Dendritic cell treated with granulocyte-macrophage colony-stimulating factor and Interleukin-4, amounts not matched to agents 40 ng/mL and 50 ng/mL, for 4 days (primary cell): Measurements from ENCODE around the gene CARD19.

Experiments
- H3K27ac Mint-ChIP-seq: one replicate; pipeline ENCODE4 v1.8.0; 2022; ENCODE audit warnings: mild to moderate bottlenecking, mixed read lengths
- H3K27me3 Mint-ChIP-seq: one replicate; pipeline ENCODE4 v1.8.0; 2022; ENCODE audit warnings: mild to moderate bottlenecking, mixed read lengths
- H3K36me3 Mint-ChIP-seq: one replicate; pipeline ENCODE4 v1.8.0; 2022; ENCODE audit warnings: low read depth, mixed read lengths
- H3K4me1 Mint-ChIP-seq: one replicate; pipeline ENCODE4 v1.8.0; 2022; ENCODE audit warnings: low read depth, mixed read lengths
- H3K4me3 Mint-ChIP-seq: one replicate; pipeline ENCODE4 v1.8.0; 2022; ENCODE audit warnings: mild to moderate bottlenecking, moderate library complexity, mixed read lengths
- H3K9me3 Mint-ChIP-seq: one replicate; pipeline ENCODE4 v1.8.0; 2022; ENCODE audit warnings: mixed read lengths
- intact Hi-C: fragments of 100-400 bp; cut with micrococcal nuclease; formaldehyde crosslinking; loops from one replicate; pipeline ENCODE4 v1.15.0; 2022

CARD19 gene

DNA sequence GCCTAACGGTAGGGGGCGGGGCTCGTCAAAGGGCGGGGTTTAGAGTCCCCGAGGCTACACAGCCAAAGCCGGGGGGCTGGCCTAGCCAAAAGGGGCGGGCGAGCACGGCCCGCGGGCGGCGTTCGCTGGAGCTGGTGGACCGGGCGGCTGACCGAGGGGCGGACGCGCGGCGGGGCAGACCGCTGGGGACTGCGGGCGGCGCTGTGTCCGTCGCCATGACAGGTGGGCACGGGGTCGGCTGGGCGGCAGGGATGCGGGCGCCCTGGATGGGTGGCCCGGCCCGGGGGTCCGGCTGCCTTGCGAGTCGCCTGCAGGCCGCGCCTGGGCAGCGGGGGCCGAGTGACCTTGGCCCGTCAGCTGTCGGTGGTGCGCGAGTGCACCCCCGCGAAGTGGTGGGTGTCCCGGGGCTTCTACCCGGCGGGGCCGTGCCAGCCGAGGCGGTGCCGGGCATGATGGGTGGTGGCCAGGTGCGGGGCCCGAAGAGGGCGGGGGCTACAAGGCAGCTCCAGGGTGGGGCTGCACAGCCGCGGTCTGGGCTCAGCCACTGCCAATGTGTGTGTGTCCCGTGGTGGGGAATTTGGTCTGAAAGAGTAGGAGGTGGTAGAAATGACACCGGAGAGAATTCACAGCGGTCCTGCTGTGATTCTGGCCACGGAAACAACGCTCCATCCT is at the start of gene CARD19:
Gene CARD19 (plus strand): TSS at position 87 of the 672 bp plus-strand sequence. CDS start 129 bp downstream, at position 216.
- H3K9me3 Mint-ChIP-seq, result peaks cover 8% of the 10 kb centered on the region
- intact Hi-C loops, result loop anchor here (5.0 to 10.0 kb wide), 5 partner anchors 36 to 356 kb away; partner anchors contain the start of genes FAM120A, FAM120AOS, NINJ1 and SUSD3
- H3K4me1 Mint-ChIP-seq, result peaks cover 74% of the 10 kb centered on the region
- peaks cover 2% of the 10 kb centered on the region for H3K36me3 Mint-ChIP-seq
- H3K27me3 Mint-ChIP-seq, result no peaks in the 10 kb centered on the region
- peak within 1 kb of the TSS; percentile 85 for H3K4me3 Mint-ChIP-seq
- peak within 1 kb of the TSS; percentile 91 for H3K27ac Mint-ChIP-seq

- no peak overlapping the region for H3K27ac Mint-ChIP-seq
- H3K36me3 Mint-ChIP-seq, result no peaks in the 10 kb centered on the region
- H3K4me3 Mint-ChIP-seq, result no peak overlapping the region
- H3K27me3 Mint-ChIP-seq, result peaks cover 11% of the 10 kb centered on the region
- peaks cover 35% of the 10 kb centered on the region for H3K4me1 Mint-ChIP-seq
- no peaks in the 10 kb centered on the region for H3K9me3 Mint-ChIP-seq
- intact Hi-C loops, result no loop called here
These were observed 47.2 kb upstream of the CARD19 start for GRCh38 chr9:93048566-93049448.

DNA sequence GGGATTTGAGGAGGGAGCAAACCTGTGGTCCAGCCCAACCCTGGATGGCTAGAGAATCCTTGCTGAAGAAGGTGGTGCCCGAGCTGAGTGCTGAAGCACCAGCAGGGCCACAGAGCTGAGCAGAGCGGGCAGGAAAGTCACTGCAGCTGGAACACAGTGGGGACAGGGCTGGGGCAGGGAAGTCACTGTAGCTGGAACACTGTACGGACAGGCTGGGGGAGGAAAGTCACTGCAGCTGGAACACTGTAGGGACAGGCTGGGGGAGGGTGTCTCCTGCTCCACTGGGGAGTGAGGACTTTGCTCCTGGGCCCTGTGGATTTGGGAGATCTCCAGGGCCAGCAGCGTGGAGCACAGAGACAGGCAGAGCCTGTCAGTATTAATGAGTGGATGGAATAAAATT is 46.5 kb upstream of the CARD19 start:
- H3K27ac Mint-ChIP-seq, result no peak overlapping the region
- H3K27me3 Mint-ChIP-seq, result peaks cover 11% of the 10 kb centered on the region
- no peaks in the 10 kb centered on the region for H3K36me3 Mint-ChIP-seq
- no peaks in the 10 kb centered on the region for H3K9me3 Mint-ChIP-seq
- intact Hi-C loops, result no loop called here
- no peak overlapping the region for H3K4me3 Mint-ChIP-seq
- peaks cover 36% of the 10 kb centered on the region for H3K4me1 Mint-ChIP-seq

- Mint-ChIP-seq H3K4me3 (no peak overlapping the region), H3K27me3 (peaks cover 11% of the 10 kb centered on the region), H3K27ac (no peak overlapping the region), H3K9me3 (no peaks in the 10 kb centered on the region), H3K36me3 (no peaks in the 10 kb centered on the region), H3K4me1 (peaks cover 37% of the 10 kb centered on the region)
- intact Hi-C loops, result no loop called here
These were observed 45.8 kb upstream of the CARD19 start for GRCh38 chr9:93050231-93050630.

GRCh38 chr9:93051680-93052089 is 44.3 kb upstream of the CARD19 start:
- H3K9me3 Mint-ChIP-seq, result no peaks in the 10 kb centered on the region
- no peak overlapping the region for H3K4me3 Mint-ChIP-seq
- peaks cover 11% of the 10 kb centered on the region for H3K27me3 Mint-ChIP-seq
- H3K27ac Mint-ChIP-seq, result no peak overlapping the region
- H3K4me1 Mint-ChIP-seq, result peaks cover 36% of the 10 kb centered on the region
- intact Hi-C loops, result no loop called here
- no peaks in the 10 kb centered on the region for H3K36me3 Mint-ChIP-seq

DNA sequence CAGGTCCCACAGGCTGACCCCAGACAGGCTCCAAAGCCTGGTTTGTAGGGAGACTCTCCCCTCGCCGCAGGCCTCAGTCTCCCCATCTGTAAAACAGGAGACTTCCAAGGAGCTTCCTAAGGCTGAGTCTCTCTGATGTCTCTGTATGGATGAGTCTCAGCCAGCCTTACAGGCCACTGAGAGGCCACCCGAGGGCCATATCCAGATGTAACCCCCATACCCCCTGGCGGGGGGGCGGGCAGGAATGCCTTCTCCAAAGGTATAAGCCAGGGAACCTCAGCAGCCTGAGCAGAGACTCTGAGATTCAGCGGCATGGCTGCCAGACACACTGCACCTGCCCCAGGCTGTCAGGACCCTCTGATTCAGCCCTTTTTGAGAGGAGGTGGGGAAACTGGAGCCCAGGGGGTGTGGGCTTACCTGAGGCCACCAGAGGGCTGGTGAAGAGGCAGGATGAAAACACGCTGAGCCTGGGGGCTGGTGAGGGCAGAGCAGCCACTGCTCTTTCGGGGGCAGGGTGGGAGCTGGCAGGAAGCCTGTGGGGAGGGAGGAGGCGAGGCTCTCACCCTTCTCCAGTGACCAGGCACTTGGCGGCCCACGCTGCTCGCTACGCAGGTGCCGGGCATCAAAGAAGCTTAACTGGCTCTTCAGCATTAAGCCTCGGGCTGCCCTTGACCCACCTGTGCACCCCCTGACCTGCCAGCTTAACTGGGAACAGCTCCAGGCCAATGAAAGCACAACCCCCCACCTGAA is 43.1 kb upstream of the CARD19 start:
- Mint-ChIP-seq H3K27me3 (peaks cover 12% of the 10 kb centered on the region), H3K9me3 (no peaks in the 10 kb centered on the region), H3K4me3 (no peak overlapping the region), H3K4me1 (peaks cover 32% of the 10 kb centered on the region), H3K36me3 (no peaks in the 10 kb centered on the region), H3K27ac (no peak overlapping the region)
- intact Hi-C loops, result no loop called here

GRCh38 chr9:93053781-93054331 is 42.2 kb upstream of the CARD19 start:
- H3K4me1 Mint-ChIP-seq, result peaks cover 30% of the 10 kb centered on the region
- no peaks in the 10 kb centered on the region for H3K9me3 Mint-ChIP-seq
- no peak overlapping the region for H3K4me3 Mint-ChIP-seq
- intact Hi-C loops, result no loop called here
- no peaks in the 10 kb centered on the region for H3K36me3 Mint-ChIP-seq
- H3K27me3 Mint-ChIP-seq, result peaks cover 13% of the 10 kb centered on the region
- H3K27ac Mint-ChIP-seq, result no peak overlapping the region

- Mint-ChIP-seq H3K36me3 (no peaks in the 10 kb centered on the region), H3K27ac (peak overlapping the region; percentile 70), H3K9me3 (no peaks in the 10 kb centered on the region), H3K4me3 (no peak overlapping the region), H3K4me1 (peaks cover 39% of the 10 kb centered on the region), H3K27me3 (peaks cover 14% of the 10 kb centered on the region)
- intact Hi-C loops, result loop anchor here (5.0 kb wide), 1 partner anchor 42 kb away; the partner anchor contains the start of gene CARD19
These were observed 41.0 kb upstream of the CARD19 start for GRCh38 chr9:93054758-93055704.

DNA sequence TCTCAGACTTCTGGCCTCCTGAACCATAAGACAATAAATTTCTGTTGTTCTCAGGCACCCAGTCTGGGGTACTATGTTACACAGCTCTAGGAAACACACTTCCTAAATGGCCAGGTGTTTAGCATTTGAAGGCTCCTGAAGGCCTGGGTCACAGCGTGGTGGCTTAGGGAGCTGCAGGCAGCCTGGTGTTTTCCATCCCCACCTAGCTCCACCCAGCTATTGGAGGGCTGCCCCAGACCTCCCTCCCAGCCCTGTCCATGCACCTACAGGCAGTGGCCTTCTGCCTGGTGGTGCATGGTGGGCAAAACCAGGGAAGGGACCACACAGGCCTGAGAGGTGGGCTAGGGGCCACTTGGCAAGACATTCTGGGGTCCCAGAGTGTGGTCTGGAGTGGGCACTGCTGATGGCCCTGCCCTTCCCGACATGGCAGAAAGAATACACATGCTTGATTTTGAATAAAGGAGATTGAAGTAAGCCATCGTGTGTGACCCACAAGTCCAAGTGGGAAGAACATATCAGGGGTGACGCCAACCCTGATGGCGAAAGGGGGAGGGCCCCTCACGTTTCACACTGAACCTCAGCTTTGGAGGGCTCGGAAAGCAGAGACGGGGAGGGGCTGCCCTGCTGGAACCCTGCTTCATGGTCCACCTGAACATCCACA is 38.8 kb upstream of the CARD19 start:
- Mint-ChIP-seq H3K4me3 (no peak overlapping the region), H3K4me1 (peaks cover 58% of the 10 kb centered on the region), H3K9me3 (no peaks in the 10 kb centered on the region), H3K27ac (no peak overlapping the region), H3K27me3 (peaks cover 23% of the 10 kb centered on the region), H3K36me3 (no peaks in the 10 kb centered on the region)
- intact Hi-C loops, result loop anchor here (5.0 kb wide), 1 partner anchor 40 kb away; the partner anchor contains the start of gene CARD19

GRCh38 chr9:93057703-93058354 is 38.2 kb upstream of the CARD19 start:
- Mint-ChIP-seq H3K36me3 (no peaks in the 10 kb centered on the region), H3K27ac (no peak overlapping the region), H3K4me1 (peaks cover 62% of the 10 kb centered on the region), H3K4me3 (peak overlapping the region; percentile 51), H3K9me3 (no peaks in the 10 kb centered on the region), H3K27me3 (peaks cover 23% of the 10 kb centered on the region)
- intact Hi-C loops, result loop anchor here (5.0 kb wide), 1 partner anchor 39 kb away; the partner anchor contains the start of gene CARD19

DNA sequence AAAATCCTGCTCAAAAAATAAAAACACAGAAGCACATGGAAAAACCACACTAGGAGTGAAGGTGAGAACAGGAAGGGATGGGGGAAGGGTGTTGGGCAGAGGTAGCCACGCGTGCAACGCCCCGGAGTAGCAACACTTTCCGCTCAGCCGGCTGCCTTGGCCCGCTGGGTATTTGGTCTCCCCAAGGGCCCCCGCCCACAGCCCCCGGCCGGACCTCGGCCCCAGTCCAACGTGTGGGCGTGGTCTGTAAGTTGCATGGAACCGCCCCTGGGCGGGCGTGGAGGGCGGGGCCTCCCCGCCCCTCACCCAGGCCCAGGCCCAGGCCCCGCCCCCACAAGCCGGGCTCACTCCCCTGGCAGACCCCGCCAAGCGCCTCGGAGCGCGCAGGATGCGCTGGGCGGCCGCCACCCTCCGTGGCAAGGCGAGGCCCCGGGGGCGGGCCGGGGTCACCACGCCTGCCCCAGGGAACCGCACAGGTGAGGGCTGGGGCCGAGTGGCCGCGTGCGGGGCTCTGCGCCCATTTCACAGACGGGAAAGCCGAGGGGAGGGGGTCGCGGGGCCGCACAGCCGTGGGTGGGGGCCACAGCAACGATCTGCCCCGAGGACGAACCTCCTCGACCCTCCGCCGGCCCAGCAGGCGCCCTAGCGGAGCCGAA is 37.5 kb upstream of the CARD19 start, which contains the start of gene SUSD3:
Gene SUSD3 (plus strand): TSS at position 347 of the 656 bp plus-strand sequence. CDS start 42 bp downstream, at position 389.
- intact Hi-C loops, result loop anchor here (5.0 kb wide), 1 partner anchor 39 kb away; the partner anchor contains the start of gene CARD19
- Mint-ChIP-seq H3K36me3 (no peaks in the 10 kb centered on the region), H3K9me3 (no peaks in the 10 kb centered on the region), H3K4me1 (peaks cover 62% of the 10 kb centered on the region), H3K4me3 (peak within 1 kb of the TSS; percentile 66), H3K27me3 (peaks cover 20% of the 10 kb centered on the region), H3K27ac (peak within 1 kb of the TSS; percentile 65)
